LNCaP clone FGC (cell line): ENCODE results near the gene FKBP14.

Experiments
- DNase-seq: peaks from one replicate; pipeline ENCODE4 v3.0.0-alpha.2; 2011; ENCODE audit warnings: low read depth
- H3K4me3 ChIP-seq: 2 replicates; pipeline ENCODE4 v1.5.1; 2011; ENCODE audit warnings: mild to moderate bottlenecking, low read depth, low read length, control low read depth
- CTCF ChIP-seq: IDR thresholded peaks from 2 replicates; pipeline ENCODE4 v1.5.1; 2012; ENCODE audit warnings: mild to moderate bottlenecking; ENCODE audit not compliant: control insufficient read depth, insufficient read depth; ENCODE audit errors: extremely low read depth

The FKBP14 gene

GRCh38 chr7:29996321-29996720 lies 30.2 kb downstream of the FKBP14 start:
- DNase-seq, result no peak
- H3K4me3 ChIP-seq, result no peak overlapping the region
- TF ChIP-seq CTCF, result no peak

- TF ChIP-seq CTCF, result no peak
- DNase-seq, result no peak
- H3K4me3 ChIP-seq, result no peak overlapping the region
Observed at GRCh38 chr7:29995652-29996051, 30.9 kb downstream of the FKBP14 start.

- no peak for TF ChIP-seq CTCF
- DNase-seq, result no peak
- no peak overlapping the region for H3K4me3 ChIP-seq
Observed at GRCh38 chr7:29993140-29993539, 33.4 kb downstream of the FKBP14 start.

GRCh38 chr7:29991937-29992336 lies 34.6 kb downstream of the FKBP14 start:
- TF ChIP-seq CTCF, result no peak
- H3K4me3 ChIP-seq, result no peak overlapping the region
- no peak for DNase-seq

GRCh38 chr7:29990931-29991330 lies 35.6 kb downstream of the FKBP14 start:
- H3K4me3 ChIP-seq, result no peak overlapping the region
- no peak for TF ChIP-seq CTCF
- no peak for DNase-seq

GRCh38 chr7:29989257-29989995 lies 37.1 kb downstream of the FKBP14 start, which contains the start of gene SCRN1:
Gene SCRN1, minus strand, starts transcription at chr7:29989801. Its CDS starts 20,734 bp downstream, at chr7:29969067.
- no peak for DNase-seq
- peak within 1 kb of the TSS; percentile 61 for H3K4me3 ChIP-seq
- no peak for TF ChIP-seq CTCF

- no peak for TF ChIP-seq CTCF
- peak overlapping the region; percentile 61 for H3K4me3 ChIP-seq
- no peak for DNase-seq
Observed at GRCh38 chr7:29988424-29989256, 37.9 kb downstream of the FKBP14 start.
